HG03558 (cell line): ENCODE results near the gene TMEM163.

ENCODE experiments used
- ATAC-seq: cut with Tn5 transposase; IDR thresholded peaks from one replicate; pipeline ENCODE4 v1.9.1; 2021; ENCODE audit warnings: moderate number of reproducible peaks; ENCODE audit not compliant: unreplicated experiment; ENCODE audit errors: extremely low read depth

TMEM163 gene

DNA sequence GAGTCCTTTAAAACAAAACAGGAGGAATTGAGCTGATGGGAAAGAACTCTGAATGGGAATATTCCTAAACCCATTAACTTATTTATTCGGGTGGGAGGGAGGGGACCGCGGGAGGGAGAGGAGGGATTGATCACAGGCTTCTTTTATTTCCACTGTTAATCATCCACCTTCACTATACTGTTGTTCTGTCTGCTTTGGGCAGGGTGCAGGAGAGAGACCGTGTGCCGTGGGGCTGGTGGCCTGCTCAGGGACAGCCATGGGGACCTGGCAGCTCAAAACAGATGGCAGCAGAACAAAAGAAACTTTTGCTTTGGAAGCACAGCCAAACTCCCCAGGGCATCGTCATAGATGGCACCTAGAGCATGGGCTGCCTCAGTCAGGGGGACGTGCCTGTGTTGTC, 269.6 kb downstream of the TMEM163 start:
- no peak for ATAC-seq

DNA sequence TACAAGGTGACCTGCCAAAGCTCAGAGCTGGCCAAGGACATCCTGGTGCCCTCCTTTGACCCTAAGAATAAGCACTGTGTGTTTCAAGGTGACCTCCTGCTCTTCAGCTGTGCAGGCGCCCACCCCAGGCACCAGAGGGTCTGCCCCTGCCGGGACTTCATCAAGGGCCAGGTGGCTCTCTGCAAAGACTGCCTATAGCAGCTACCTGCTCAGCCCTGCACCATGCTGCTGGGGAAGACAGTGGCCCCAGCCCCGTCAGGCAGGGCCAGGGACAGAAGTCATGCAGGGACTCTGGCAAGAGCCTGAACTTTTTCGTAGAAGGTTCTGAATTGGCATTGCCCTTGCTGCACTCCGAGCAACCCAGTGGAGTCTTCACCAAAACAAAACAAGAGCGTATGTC, 270.1 kb downstream of the TMEM163 start:
- ATAC-seq, result no peak

DNA sequence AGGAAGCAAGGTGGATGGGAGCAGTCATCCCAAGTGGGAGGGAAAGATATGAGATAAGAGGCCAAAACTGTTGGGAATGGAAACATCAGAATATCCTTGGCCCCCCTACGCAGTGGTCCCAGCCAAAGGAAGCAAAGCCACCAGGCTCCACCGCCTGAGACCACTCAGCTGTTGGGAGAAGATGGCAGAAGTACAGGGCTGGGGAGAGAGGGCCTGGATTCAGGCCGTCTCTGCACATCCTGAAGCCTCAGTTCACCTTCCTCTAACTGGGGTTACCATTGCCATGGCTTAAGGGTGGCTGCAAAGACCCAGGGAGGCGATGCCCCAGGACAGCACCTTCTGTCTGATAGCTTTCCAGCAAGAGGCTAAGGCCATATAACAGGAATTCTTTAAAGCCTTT, 271.1 kb downstream of the TMEM163 start:
- ATAC-seq, result no peak

DNA sequence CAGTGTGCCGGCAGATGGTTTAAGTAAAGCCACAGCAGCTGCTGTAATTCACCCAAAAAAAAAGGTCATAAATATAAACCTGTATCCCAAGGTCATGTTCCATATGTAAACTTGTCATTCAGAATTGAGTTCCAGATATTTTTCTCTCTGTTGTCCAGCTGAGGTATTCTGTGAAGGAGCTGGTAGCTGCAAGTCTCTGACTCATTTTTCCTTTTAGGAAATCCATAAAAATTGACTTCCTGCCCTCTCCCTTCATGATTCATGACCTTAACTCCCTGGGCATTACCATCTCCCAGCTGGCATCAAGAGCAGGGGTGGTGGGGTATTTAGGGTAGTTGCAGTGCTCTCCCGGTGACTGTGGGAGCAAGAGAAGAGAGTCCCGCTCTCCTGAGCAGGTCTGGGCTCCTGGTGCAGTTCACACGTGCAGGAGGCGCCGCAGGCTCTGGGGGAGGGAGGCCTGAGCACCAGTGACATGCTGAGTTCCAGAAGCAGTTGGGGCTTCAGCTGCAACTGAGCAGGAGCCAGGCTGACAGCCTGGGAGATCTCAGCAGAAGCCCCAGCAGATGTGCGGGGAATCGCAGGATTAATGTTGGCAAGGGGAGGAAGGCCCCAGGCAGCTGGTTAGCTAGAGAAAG, 272.3 kb downstream of the TMEM163 start:
- ATAC-seq, result no peak

DNA sequence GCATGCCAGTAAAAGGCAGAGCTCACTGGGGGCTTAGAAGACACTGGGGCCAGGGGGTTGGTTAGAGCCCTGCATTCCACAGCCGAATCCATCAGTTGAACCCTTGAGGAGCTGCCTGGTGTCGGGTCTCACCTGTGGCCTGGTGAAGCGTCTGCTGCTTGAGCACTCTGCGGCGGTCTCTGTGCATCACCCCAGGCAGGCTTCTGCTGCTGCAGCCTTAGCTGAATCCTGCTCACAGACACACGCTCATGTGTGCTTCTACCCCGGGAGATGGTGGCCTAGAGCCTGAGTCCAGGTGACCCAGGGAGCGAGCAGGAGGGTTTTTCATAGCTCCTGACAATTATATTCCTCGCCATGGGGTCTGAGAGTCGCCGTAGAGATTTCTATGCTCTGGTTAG, 272.8 kb downstream of the TMEM163 start:
- ATAC-seq, result no peak

DNA sequence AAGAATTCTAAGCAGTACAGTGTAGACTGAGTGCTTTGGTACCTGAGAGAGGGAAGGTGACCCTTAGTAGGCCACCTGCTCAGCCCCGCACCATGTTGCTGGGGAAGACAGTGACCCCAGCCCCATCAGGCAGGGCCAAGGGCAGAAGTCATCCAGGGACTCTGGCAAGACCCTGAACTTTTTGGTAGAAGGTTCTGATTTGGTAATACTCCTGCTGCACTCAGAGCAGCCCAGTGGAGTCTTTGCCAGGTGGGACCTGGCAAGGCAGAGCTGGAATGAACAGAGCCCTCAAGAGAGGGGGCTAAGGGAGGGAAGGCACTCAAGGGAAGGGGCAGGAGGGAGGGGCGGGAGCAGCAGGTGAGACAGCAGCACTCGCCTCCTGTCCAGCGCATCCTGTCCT, 273.7 kb downstream of the TMEM163 start:
- ATAC-seq, result no peak

DNA sequence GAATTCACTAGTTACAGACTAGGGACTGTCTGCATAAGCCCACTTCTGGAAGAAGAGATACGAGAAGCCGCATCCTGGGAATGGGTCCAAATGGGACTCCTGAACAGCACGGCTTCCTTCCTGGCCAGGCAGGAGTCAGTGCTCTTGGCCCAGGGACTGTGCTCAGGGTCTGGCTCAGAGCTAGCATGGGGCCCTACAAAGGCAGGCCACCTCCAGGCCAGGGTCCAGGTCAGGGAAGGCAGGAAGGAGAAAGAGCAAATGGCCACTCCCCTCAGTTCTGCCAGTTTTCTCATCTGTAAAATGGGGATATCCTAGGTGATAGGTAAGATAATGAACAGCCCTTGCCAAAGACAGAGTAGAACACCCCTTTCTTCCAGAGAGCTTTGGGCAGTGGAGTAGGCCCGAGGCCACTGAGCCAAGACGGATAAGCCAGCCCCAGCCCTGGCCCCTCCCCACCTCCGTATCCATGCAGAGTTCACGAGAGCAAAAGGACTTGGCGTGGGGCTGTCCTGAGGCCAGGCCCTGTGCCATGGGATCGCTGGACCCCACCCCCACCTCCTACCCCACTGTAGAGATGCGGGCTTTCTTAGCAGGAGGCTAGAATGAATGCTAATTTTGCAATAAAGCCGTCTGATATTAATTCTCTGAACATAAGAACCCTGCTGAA, 274.9 kb downstream of the TMEM163 start:
- ATAC-seq, result no peak

DNA sequence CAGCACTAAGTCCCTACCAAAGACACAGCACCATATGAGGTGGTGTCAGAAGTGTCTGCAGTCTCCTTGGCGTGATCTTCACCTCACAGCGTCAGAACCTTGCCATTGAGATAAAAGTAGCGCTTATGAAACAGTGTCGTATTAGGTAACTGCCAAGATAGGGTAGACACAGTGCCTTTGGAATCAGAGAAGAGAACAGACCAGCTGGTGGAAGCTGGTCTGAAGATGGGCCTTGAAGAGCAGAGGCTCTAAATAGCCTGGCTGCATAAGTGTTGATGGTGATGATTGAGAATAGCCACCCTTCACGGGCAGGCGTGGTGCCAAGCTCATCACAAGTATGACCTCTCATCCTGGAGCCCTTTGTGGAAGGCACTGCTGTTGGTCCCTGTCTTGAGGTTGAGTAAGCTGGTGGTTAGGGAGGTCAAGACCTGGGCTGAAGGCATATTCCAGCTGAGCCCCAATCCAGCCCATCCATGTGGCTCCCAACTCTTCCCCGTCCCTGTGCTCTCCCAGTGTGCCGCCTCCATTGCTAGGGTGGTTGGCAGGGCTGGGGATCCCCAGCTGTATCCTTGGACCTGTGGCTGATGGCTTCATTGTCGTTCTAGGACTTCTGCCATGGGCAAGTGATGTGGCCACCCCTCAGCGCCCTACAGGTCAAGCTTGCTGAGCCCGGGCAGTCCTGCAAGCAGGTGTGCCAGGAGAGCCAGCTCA, 277.5 kb downstream of the TMEM163 start:
- ATAC-seq, result no peak

DNA sequence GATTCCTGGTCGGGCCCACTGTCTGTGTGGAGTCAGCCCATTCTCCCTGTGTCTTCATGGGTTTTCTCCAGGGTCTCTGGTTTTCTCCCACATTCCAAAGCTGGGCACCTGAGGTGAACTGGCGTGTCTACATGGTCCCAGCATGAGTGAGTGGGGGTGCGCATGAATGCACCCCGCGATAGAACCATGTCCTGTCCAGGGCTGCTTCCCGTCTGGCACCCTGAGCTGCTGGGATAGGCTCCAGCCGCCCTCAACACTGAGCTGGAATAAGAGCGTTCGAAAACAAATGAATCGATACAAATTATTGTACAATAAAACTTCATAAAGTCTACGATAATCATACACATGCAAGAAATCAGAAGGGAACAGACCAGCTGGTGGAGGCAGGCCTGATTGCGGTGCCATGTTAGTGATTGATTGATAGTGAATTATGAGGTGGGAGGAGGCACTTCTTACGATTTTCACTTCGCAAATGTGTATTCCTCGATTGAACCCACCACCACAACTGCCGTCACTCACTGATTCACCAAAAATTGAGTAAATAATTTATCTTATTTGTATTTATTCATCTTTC, 278.4 kb downstream of the TMEM163 start:
- no peak for ATAC-seq

DNA sequence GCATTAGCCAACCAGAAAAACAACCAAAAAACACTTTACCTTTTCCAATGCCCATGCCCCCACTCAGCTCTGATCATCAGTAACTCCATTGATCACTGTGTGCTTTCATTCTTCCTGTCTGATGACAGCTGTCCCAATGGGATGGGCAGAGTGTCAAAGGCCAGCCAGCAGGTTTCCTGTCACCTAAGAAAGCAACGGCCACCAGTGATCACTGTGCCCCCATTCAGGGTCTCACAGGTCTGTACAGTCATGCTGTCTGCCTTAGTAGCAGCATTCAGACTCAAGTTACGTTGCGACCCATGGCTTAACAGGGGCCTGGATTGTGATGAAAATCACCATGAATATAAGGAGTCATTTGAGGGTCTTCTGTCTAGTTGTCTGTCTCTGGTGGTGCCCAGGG, 280.4 kb downstream of the TMEM163 start:
- ATAC-seq, result no peak

DNA sequence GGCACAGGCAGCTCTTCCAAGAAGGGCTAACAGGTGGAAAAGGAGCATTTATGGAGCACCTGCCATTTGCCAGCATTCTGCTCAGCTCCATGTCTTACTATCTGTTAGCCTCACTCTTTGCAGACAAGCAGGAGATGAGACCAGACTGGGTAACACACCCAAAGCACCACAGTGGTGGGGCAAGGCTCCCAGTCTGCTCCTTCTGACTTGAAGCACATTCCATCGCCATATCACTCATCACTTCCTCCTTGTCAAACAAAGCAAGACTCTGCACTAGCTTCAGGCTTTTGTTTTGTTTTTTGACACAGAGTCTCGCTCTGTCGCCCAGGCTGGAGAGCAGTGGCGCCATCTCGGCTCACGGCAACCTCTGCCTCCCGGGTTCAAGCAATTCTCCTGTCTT, 282.1 kb downstream of the TMEM163 start:
- ATAC-seq, result no peak

DNA sequence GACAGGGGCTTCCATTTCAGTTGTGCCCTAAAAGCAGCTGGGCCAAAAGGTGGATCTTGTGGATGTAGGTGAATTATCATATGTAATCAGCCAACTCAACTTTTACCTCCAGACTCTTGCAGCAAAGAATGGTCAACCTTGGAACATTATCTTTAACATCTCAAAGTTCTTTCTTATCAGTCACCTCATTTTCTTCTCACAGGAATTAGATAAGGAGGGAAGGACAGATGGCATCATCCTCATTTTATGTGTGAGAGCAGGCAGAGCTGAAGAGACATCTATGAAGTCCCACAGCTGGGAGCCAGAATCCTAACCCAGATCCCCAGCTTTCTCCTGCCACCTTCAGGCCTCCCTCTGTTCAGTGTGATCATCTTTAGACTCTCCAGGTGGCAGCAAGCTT, 282.9 kb downstream of the TMEM163 start:
- no peak for ATAC-seq

DNA sequence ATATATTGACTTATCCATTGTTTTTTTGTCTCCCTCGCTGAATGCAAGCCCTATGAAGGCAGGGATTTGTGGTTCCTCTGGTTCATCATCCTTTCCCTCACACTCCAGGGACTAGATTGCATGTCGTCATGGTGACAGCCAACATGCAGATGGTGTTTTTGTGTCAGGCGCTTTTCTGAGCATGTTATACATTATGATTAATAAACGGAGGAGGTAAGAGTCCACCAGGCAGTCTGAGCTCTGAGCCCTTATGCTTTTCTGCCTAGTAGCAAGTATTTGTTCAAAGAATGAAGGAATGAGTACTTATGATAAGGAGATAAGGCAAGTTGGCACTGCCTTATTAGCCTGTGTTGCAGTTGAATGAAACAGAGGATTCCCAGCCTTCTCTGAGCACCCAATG, 283.3 kb downstream of the TMEM163 start:
- no peak for ATAC-seq

DNA sequence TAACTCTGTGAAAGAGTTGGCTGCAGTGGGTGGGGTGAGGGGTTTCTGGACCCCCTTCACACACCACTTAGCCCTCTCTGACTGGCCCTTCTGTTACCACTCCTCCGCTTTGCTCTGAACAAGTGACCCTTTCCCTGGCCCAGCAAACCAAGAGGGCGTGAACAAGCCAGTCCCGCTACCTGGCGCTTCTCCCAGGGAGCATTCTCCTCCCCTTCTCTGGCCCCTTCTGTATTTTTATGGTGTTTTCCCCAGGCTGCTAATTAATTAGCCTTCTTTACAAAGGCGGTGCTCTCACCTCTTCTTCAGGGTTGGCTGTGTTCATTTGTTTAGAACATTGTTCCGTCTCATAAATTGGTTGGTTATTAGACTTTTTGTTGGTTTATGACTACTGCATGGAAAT, 284.8 kb downstream of the TMEM163 start:
- ATAC-seq, result no peak

DNA sequence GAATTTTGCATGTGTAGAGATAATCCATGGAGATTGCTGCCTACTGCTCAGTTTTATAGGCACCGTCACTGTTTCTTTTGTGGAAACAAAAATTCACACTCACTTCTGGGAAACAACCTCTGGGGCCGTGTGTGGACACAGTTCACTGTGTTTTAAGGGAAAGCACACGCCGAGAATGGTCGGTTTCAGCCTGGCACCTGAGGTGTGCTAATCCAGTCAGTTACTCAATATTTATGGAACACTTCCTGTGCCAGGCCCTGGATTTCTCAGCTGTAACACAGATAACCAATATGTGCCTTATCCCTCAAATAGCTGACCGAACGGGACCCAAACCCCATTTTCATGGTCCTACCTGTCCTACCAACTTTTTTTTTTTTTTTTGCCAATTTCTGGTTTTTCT, 285.3 kb downstream of the TMEM163 start:
- no peak for ATAC-seq

DNA sequence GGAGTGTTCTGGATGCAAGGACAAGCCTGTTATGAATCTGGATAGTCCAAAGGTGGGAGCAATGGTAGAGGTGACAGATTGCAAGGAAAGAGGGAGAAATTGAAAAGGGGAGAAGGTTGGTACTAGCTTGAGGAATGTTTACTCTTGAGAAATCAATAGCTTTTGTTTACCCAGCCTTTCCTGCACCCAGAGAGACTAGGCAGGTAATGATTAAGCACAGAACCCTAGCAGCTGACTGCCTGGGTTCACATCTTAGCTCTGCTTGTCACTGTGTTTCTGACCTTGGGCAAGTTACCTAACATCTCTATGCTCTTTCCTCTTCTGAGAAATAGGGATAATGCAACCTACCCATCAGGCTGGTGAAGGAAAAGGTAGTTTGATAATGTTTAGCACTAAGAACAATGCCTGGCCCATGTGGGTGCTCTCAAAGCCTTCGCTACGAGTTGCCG, 286.3 kb downstream of the TMEM163 start:
- ATAC-seq, result no peak

DNA sequence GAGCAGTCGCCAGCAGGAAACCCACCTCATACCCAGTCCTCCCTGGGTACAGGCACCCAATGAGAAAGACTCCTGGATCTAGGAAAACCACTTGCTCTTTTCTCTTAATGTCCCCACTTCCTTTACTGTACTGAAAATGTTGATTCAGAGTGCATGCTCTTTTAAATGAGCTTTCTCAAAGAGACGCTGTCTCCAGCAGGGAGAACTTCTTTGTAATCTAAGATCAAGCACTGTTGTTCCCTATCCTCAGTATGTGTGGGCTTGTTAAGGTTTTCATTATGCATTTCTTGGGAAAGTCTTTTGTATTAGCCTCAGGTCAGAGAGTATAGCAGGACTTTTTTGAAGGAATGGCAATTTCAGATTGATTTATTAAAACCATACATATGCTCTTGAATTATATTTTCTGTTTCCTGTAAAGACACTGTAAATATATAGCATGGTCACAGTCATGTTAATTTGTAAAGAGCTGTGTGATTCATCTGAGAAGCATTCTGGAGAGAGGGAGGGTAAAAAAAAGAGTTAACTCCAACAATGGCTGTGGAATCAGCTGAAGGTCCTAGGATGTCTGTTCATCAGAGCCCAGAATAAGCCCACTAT, 286.9 kb downstream of the TMEM163 start:
- ATAC-seq, result no peak

DNA sequence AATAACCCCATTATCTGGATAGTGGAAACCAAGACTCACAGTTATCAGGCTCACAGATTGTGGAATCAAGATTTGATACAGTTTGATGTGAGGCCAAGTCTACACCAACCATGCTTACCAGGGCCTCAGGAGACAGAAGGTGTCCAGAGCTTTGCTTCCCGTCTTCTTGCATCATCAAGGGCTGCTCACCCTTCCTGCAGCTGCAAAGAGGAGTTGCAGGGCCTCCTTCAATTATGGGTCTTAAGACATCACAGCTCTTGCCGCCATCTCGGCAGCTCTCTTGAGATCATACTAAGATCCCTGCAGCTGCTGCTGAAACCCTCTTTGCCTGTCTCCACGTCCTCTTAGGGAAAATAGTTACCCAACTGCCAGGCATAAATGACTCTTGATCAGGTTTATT, 288.9 kb downstream of the TMEM163 start:
- ATAC-seq, result no peak

DNA sequence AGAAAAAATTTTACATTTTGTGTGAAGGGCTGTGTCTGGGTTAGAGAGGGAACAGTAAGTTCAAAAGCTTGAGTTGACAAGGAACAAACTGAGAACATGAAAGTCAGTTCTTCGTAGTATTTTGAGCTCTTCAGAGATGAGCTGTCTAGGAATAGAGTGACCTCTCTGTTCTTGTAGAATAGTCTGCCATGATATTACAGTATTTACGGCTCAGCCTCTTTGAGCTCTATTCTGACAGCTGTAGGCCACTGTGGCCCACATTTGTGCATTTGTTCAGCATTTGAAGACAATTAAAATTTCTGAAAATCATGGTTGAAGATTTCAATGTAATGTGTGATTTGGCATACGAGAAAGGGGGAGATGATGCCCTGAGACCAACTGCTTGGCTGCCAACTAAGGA, 292.1 kb downstream of the TMEM163 start:
- ATAC-seq, result no peak

DNA sequence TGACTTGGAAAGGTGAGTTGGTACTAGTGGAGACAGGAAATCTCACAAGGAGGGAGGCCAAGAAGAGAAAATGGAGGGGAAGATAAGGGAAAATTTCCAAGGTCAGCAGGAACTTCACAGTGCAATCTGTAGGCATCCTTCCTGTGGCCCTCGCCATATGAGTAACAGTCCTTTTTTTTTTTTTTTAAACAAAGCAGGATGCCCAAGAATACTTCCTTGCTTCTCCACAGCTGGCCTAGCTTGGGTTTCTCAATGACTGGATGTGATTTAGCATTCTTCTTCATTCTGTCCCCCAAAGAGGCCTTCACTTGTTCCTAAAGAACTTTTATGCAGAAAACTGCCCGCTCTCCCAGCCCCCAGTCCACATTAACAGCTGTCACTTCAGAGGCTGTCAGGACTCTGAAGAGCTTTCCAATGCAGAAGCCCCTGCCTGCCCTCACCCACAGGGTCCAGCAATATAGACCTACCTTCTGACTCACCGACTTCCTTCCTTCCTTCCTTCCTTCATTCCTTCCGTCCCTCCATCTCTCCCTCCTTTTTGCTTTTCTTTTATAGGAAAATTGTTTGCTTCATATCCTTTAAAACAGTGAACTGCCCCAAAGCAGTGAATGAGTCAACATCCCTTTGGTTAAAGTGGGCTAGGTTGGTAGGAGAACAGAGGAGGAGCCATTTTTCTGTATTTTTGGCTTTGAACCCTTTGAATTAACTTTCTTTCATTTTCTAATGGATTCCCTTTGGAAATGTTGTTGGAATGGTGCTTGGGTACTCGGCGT, 292.9 kb downstream of the TMEM163 start:
- no peak for ATAC-seq
